Right ventricle myocardium superior (tissue), 1 donor: ENCODE results near the gene LBHD2. TPM values are rescaled to one million over a fixed set of nuclear protein-coding genes. Genes with fewer than 3 reads are reported as not detected.

Experiments
- ATAC-seq: fragments of 200-7000 bp; cut with Tn5 transposase; one replicate; pipeline ENCODE4 v1.9.1; 2020; ENCODE audit warnings: mild to moderate bottlenecking; ENCODE audit not compliant: poor library complexity
- DNase-seq: peaks from one replicate; pipeline ENCODE4 v3.0.0-alpha.2; 2020
- intact Hi-C: fragments of 100-400 bp; cut with DNase I; formaldehyde crosslinking; loops from one replicate; pipeline ENCODE4 v1.11.2; 2022
- total RNA-seq: library from RNA; stranded (reverse); fragmentation: NEBNext Ultra II Directional; extraction: Animal tissue kit (Norgen Biotek cat#: 25700); gene quantifications from one replicate; pipeline ENCODE4 v1.2.1, GENCODE V29; 2021
- donor health status: DM: no; HTN: yes; CAD: no; lungs with severe emphysema.

Gene LBHD2
- total RNA-seq, 1 donor from 2014 or later, result not detected

GRCh38 chr14:103100281-103101121 is 16.5 kb downstream of the LBHD2 start:
- DNase-seq, result no peak
- no peak for ATAC-seq
- intact Hi-C loops, result loop anchor here (5.0 kb wide), 1 partner anchor 87 kb away; no protein-coding TSS in a partner anchor

- intact Hi-C loops, result loop anchor here (5.0 kb wide), 1 partner anchor 86 kb away; no protein-coding TSS in a partner anchor
- no peak for ATAC-seq
- no peak for DNase-seq
These were observed 17.4 kb downstream of the LBHD2 start for GRCh38 chr14:103101257-103101962.

- ATAC-seq (no peak), DNase-seq (no peak)
- intact Hi-C loops, result loop anchor here (5.0 kb wide), 1 partner anchor 85 kb away; no protein-coding TSS in a partner anchor
These were observed 18.1 kb downstream of the LBHD2 start for GRCh38 chr14:103101963-103102688.

GRCh38 chr14:103102689-103103260 is 18.8 kb downstream of the LBHD2 start:
- no peak for ATAC-seq
- no peak for DNase-seq
- intact Hi-C loops, result loop anchor here (5.0 kb wide), 1 partner anchor 85 kb away; no protein-coding TSS in a partner anchor

- ATAC-seq, result peak; percentile 49
- intact Hi-C loops, result loop anchor here (5.0 kb wide), 1 partner anchor 84 kb away; no protein-coding TSS in a partner anchor
- DNase-seq, result peak; percentile 83
These were observed 19.7 kb downstream of the LBHD2 start for GRCh38 chr14:103103461-103104388.

GRCh38 chr14:103104389-103104653 is 20.3 kb downstream of the LBHD2 start:
- intact Hi-C loops, result loop anchor here (5.0 kb wide), 1 partner anchor 83 kb away; no protein-coding TSS in a partner anchor
- no peak for ATAC-seq
- no peak for DNase-seq

GRCh38 chr14:103104654-103105452 is 20.8 kb downstream of the LBHD2 start:
- intact Hi-C loops, result loop anchor here (1.0 to 5.0 kb wide), 2 partner anchors 82 to 187 kb away; no protein-coding TSS in a partner anchor
- DNase-seq, result peak; percentile 81
- ATAC-seq, result peak; percentile 87

GRCh38 chr14:103105580-103106150 is 21.7 kb downstream of the LBHD2 start:
- DNase-seq (no peak), ATAC-seq (no peak)

GRCh38 chr14:103107455-103107854 is 23.4 kb downstream of the LBHD2 start:
- ATAC-seq, result no peak
- intact Hi-C loops, result no loop called here
- no peak for DNase-seq

More at GRCh38 chr14:103105580-103106150, 21.7 kb downstream of the LBHD2 start:
- intact Hi-C loops, result loop anchor here (1.0 kb wide), 1 partner anchor 187 kb away; no protein-coding TSS in a partner anchor

GRCh38 chr14:103107941-103108748 is 24.1 kb downstream of the LBHD2 start:
- ATAC-seq, result no peak
- intact Hi-C loops, result no loop called here
- no peak for DNase-seq

GRCh38 chr14:103108749-103109207 is 24.8 kb downstream of the LBHD2 start:
- intact Hi-C loops, result no loop called here
- no peak for ATAC-seq
- DNase-seq, result no peak

GRCh38 chr14:103109535-103110441 is 25.8 kb downstream of the LBHD2 start:
- ATAC-seq (peak; percentile 58), DNase-seq (peak; percentile 64)
- intact Hi-C loops, result no loop called here

- ATAC-seq (peak; percentile 47), DNase-seq (peak; percentile 68)
- intact Hi-C loops, result no loop called here
These were observed 26.7 kb downstream of the LBHD2 start for GRCh38 chr14:103110681-103111231.

- intact Hi-C loops, result no loop called here
- DNase-seq (no peak), ATAC-seq (no peak)
These were observed 27.3 kb downstream of the LBHD2 start for GRCh38 chr14:103111232-103111868.
